B cell (primary cell): ENCODE measurements around the gene CNST. TPM values are rescaled to one million over a fixed set of nuclear protein-coding genes. Genes with fewer than 3 reads are reported as not detected.
"Not testable (repeated sequence)": the region's sequence is repeated elsewhere in the genome, so short reads cannot be mapped to it uniquely, and the experiment has no call there.

ENCODE experiments used
- ATAC-seq: fragments of 200-7000 bp; cut with Tn5 transposase; one replicate; pipeline ENCODE4 v1.10.0; 2021; ENCODE audit warnings: low read depth, mild to moderate bottlenecking, moderate number of reproducible peaks, moderate library complexity
- CTCF ChIA-PET: fragments of 350-600 bp; sonication (Branson Sonifier 250); formaldehyde crosslinking; loops from one replicate; lab custom pipeline; 2021; ENCODE audit warnings: antibody characterized with exemption, inconsistent platforms; lab: Charles Lee
- POLR2A ChIA-PET: fragments of 350-600 bp; sonication (Branson Sonifier 250); formaldehyde crosslinking; loops from one replicate; lab custom pipeline; 2021; ENCODE audit warnings: antibody characterized with exemption; lab: Charles Lee
- DNase-seq: peaks from one replicate; pipeline ENCODE4 v3.0.0; 2013
- H2AFZ ChIP-seq: 2 replicates; pipeline ENCODE4 v1.6.1; 2012; ENCODE audit warnings: mild to moderate bottlenecking, low read depth, low read length; ENCODE audit not compliant: insufficient read depth, poor library complexity, severe bottlenecking
- H3K27ac ChIP-seq, 2 donors: 1 replicate in 1 of 2; 2 replicates in 1 of 2; pipeline ENCODE4 v1.5.1; 2012 to 2013; ENCODE audit warnings: low read length in 2 of 2, mild to moderate bottlenecking in 2 of 2, moderate library complexity in 1 of 2
- H3K27me3 ChIP-seq, 4 experiments: fragments of 200-600 bp in 1 of 4; sonication (generic) in 1 of 4; replicated peaks in 1 of 4; 1 replicate in 2 of 4; 2 replicates in 2 of 4; pipeline versions ENCODE4 v1.6.1 to v1.7.0; 2013 to 2016; ENCODE audit warnings: low read length in 3 of 4, mild to moderate bottlenecking in 2 of 4, mixed read lengths in 1 of 4, moderate library complexity in 1 of 4; ENCODE audit not compliant: insufficient read depth in 4 of 4, control insufficient read depth in 3 of 4; ENCODE audit errors: control extremely low read depth in 1 of 4
- H3K36me3 ChIP-seq, 2 experiments: replicated peaks in 1 of 2; 1 replicate in 1 of 2; 2 replicates in 1 of 2; pipeline versions ENCODE4 v1.6.1 to v1.7.1; 2013; ENCODE audit warnings: low read length in 1 of 2; ENCODE audit not compliant: insufficient read depth in 2 of 2, control insufficient read depth in 1 of 2; ENCODE audit errors: control extremely low read depth in 1 of 2, extremely low read depth in 1 of 2
- H3K4me1 ChIP-seq, 2 donors: fragments of 200-600 bp in 1 of 2; sonication (generic) in 1 of 2; 1 replicate in 1 of 2; 2 replicates in 1 of 2; pipeline versions ENCODE4 v1.5.1 to v1.6.1; 2013 to 2017; ENCODE audit warnings: low read length in 2 of 2; ENCODE audit not compliant: control insufficient read depth in 2 of 2, insufficient read depth in 2 of 2
- H3K4me2 ChIP-seq: replicated peaks from 2 replicates; pipeline ENCODE3; 2012; ENCODE audit warnings: mild to moderate bottlenecking, low read depth, low read length; ENCODE audit not compliant: poor library complexity, severe bottlenecking
- H3K4me3 ChIP-seq, 5 experiments: fragments of 200-600 bp in 1 of 5; sonication (generic) in 1 of 5; 1 replicate in 3 of 5; 2 replicates in 2 of 5; pipeline versions ENCODE4 v1.5.1 to v1.7.0; 2011 to 2016; ENCODE audit warnings: low read length in 4 of 5, mild to moderate bottlenecking in 4 of 5, low read depth in 2 of 5, control low read depth in 1 of 5, moderate library complexity in 1 of 5; ENCODE audit not compliant: insufficient read depth in 1 of 5; ENCODE audit errors: control extremely low read depth in 1 of 5, extremely low read depth in 1 of 5
- H3K79me2 ChIP-seq: fragments of 200-600 bp; sonication (generic); one replicate; pipeline ENCODE4 v1.6.0; 2016; ENCODE audit warnings: low read length; ENCODE audit not compliant: control insufficient read depth, insufficient read depth
- H3K9ac ChIP-seq: fragments of 200-600 bp; sonication (generic); 2 replicates; pipeline ENCODE4 v1.6.1; 2017; ENCODE audit warnings: mild to moderate bottlenecking, low read length, moderate library complexity
- H3K9me3 ChIP-seq, 3 donors: one replicate each; pipeline versions ENCODE4 v1.6.1 to v1.7.1; 2013; ENCODE audit warnings: low read length in 2 of 3; ENCODE audit not compliant: control insufficient read depth in 2 of 3, insufficient read depth in 1 of 3; ENCODE audit errors: control extremely low read depth in 1 of 3
- H4K20me1 ChIP-seq: 2 replicates; pipeline ENCODE4 v1.6.0; 2012; ENCODE audit warnings: mild to moderate bottlenecking, low read length; ENCODE audit not compliant: insufficient read depth, control insufficient read depth, poor library complexity, severe bottlenecking
- H3K27ac Mint-ChIP-seq: one replicate; pipeline ENCODE4 v1.8.0; 2021; ENCODE audit warnings: mixed read lengths
- H3K27me3 Mint-ChIP-seq: one replicate; pipeline ENCODE4 v1.8.0; 2021; ENCODE audit warnings: mixed read lengths
- H3K4me1 Mint-ChIP-seq: one replicate; pipeline ENCODE4 v1.8.0; 2021; ENCODE audit warnings: mixed read lengths
- H3K4me3 Mint-ChIP-seq: one replicate; pipeline ENCODE4 v1.8.0; 2021; ENCODE audit warnings: mixed read lengths
- H3K9me3 Mint-ChIP-seq: one replicate; pipeline ENCODE4 v1.8.0; 2022; ENCODE audit warnings: mixed read lengths; ENCODE audit not compliant: insufficient read depth
- CTCF ChIP-seq: fragments of 200-600 bp; IDR thresholded peaks from one replicate; pipeline ENCODE4 v1.8.0; 2022; ENCODE audit warnings: antibody characterized with exemption, mild to moderate bottlenecking
- EZH2 ChIP-seq: IDR thresholded peaks from 2 replicates; pipeline ENCODE4 v1.6.1; 2012; ENCODE audit warnings: borderline replicate concordance, low read depth, mild to moderate bottlenecking, moderate library complexity, low read length; ENCODE audit not compliant: insufficient read depth, poor library complexity, severe bottlenecking
- WGBS: methylation state at CpG from one replicate; pipeline ENCODE4 v1.1.5; 2013; ENCODE audit warnings: missing lambda C conversion rate; ENCODE audit not compliant: insufficient coverage; 5-methylcytosine and 5-hydroxymethylcytosine counted together
- intact Hi-C: fragments of 100-400 bp; cut with micrococcal nuclease; formaldehyde crosslinking; loops from one replicate; pipeline ENCODE4 v1.10.0; 2022
- polyA plus RNA-seq: library from polyadenylated mRNA; depleted of rRNA; stranded (reverse); fragments of >200 nt; gene quantifications from 2 replicates; pipeline ENCODE4 v1.2.3, GENCODE V29; 2012
- total RNA-seq, 2 donors: library from RNA; stranded (reverse); fragments of 120-200 nt in 1 of 2; gene quantifications; 1 replicate in 1 of 2; 2 replicates in 1 of 2; pipeline versions ENCODE4 v1.2.3 to v1.2.4, GENCODE V29; 2013 to 2022

The CNST gene
- total and polyA plus RNA-seq, 2 donors (not counting 1 experiment from before 2014, with no cell fraction given) = 26.9 to 54.0 TPM

GRCh38 chr1:246587606-246588005, 21.4 kb downstream of the CNST start:
- Histone ChIP-seq H3K27me3 (no peaks in the 10 kb centered on the region), H3K9ac (no peak overlapping the region), H3K4me1 (no peaks in the 10 kb centered on the region), H3K9me3 (peaks cover 0 to 5% (median 3%) of the 10 kb centered on the region in 3 donors), H3K4me2 (no peak overlapping the region), H3K4me3 (no peak overlapping the region), H3K79me2 (peaks cover 77% of the 10 kb centered on the region), H2AFZ (no peak overlapping the region), H3K27ac (peak overlapping the region in 1 of 2 donors; percentile 57), H3K36me3 (peaks cover 1 to 23% of the 10 kb centered on the region in 2 experiments), H4K20me1 (peaks cover 53% of the 10 kb centered on the region)
- Mint-ChIP-seq H3K4me1 (peaks cover 33% of the 10 kb centered on the region), H3K27ac (no peak overlapping the region), H3K27me3 (no peaks in the 10 kb centered on the region), H3K4me3 (no peak overlapping the region), H3K9me3 (peaks cover 3% of the 10 kb centered on the region)
- TF ChIP-seq CTCF = no peak
- TF ChIP-seq EZH2 = no peak
- ChIA-PET CTCF (no interaction called here), POLR2A (no interaction called here)
- intact Hi-C loops = no loop called here
- ATAC-seq (no peak), DNase-seq (no peak)
- WGBS = no CpG with 5 or more reads among the region's 3 CpGs

- Histone ChIP-seq H3K4me1 (no peaks in the 10 kb centered on the region), H3K36me3 (peaks cover 1 to 25% of the 10 kb centered on the region in 2 experiments), H3K4me2 (no peak overlapping the region), H3K27ac (no peak overlapping the region), H3K4me3 (no peak overlapping the region), H2AFZ (no peak overlapping the region), H3K27me3 (no peaks in the 10 kb centered on the region), H3K9ac (no peak overlapping the region), H4K20me1 (peaks cover 50% of the 10 kb centered on the region), H3K79me2 (peaks cover 77% of the 10 kb centered on the region), H3K9me3 (peaks cover 0 to 5% (median 3%) of the 10 kb centered on the region in 3 donors)
- Mint-ChIP-seq H3K4me3 (no peak overlapping the region), H3K27me3 (no peaks in the 10 kb centered on the region), H3K9me3 (peaks cover 3% of the 10 kb centered on the region), H3K27ac (no peak overlapping the region), H3K4me1 (peaks cover 31% of the 10 kb centered on the region)
- no peak for TF ChIP-seq CTCF
- TF ChIP-seq EZH2 = no peak
- ChIA-PET POLR2A (no interaction called here), CTCF (no interaction called here)
- ATAC-seq (no peak), DNase-seq (no peak)
- no CpG with 5 or more reads among the region's 2 CpGs for WGBS
- intact Hi-C loops = no loop called here
Measured at GRCh38 chr1:246588159-246588721, 22.0 kb downstream of the CNST start.

GRCh38 chr1:246589919-246590318, 23.7 kb downstream of the CNST start:
- 98% methylated on average over 6 of the region's 10 CpGs for WGBS
- H3K27me3 Mint-ChIP-seq, H2AFZ ChIP-seq, H3K4me3 ChIP-seq, intact Hi-C loops, H3K9me3 ChIP-seq, CTCF ChIA-PET, H3K27ac Mint-ChIP-seq, H3K9ac ChIP-seq, H3K9me3 Mint-ChIP-seq, POLR2A ChIA-PET, H3K4me3 Mint-ChIP-seq, ATAC-seq, H3K27ac ChIP-seq, H3K4me2 ChIP-seq, H3K27me3 ChIP-seq, H3K4me1 ChIP-seq, DNase-seq: not testable (repeated sequence)
- H3K4me1 Mint-ChIP-seq = peaks cover 28% of the 10 kb centered on the region
- Histone ChIP-seq H3K79me2 (peaks cover 76% of the 10 kb centered on the region), H3K36me3 (peaks cover 4 to 28% of the 10 kb centered on the region in 2 experiments), H4K20me1 (peaks cover 46% of the 10 kb centered on the region)
